ENCODE data around the gene WDR89.
"Not testable (repeated sequence)": the region's sequence is repeated elsewhere in the genome, so short reads cannot be mapped to it uniquely, and the experiment has no call there.

Gene WDR89

GRCh38 chr14:63641473-63642228, at the start of gene WDR89:
Gene WDR89, minus strand, starts transcription at chr14:63641871. Its CDS starts 41,929 bp downstream, at chr14:63599942.
- DNase-seq: peak; percentile 97 to 99

DNA sequence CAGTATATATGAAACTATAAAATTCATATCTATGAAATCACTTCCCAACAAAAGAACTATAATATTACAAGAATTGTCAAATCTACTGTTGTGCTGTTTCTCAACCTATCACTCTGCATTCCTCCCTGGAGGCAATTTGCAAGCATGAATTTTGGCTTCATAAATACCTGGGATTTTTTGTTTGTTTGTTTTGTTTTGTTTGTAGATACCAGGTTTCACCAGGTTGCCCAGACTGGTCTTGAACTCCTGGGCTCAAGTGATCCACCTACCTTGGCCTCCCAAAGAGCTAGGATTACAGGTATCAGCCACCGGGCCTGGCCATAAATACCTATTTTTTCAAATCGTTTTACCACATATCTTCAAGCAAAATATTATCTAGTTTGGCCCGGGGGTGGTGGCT, 47.5 kb upstream of the WDR89 start:
- DNase-seq: no peak

DNA sequence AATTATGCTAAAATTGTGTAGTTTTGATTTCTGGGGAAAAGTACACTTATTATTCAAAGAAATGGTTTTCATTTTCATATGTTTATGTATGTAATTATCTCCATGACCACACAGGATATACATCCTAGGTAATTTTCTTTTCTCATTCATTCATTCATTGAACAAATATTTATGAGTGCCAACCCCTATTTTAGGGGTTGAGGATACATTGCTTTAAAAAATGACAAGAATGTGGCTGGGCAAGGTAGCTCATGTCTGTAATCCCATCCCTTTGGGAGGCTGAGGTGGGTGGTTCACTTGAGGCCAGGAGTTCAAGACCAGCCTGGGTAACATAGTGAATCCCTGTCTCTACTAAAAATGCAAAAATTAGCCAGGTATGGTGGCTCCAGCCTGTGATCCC, 45.3 kb upstream of the WDR89 start:
- no peak for DNase-seq

- no peak for DNase-seq
These were observed 43.7 kb upstream of the WDR89 start for GRCh38 chr14:63685401-63685800.

GRCh38 chr14:63682727-63683593, 41.3 kb upstream of the WDR89 start:
- DNase-seq: no peak

- no peak for DNase-seq
These were observed 36.9 kb upstream of the WDR89 start for GRCh38 chr14:63678536-63678935.

DNA sequence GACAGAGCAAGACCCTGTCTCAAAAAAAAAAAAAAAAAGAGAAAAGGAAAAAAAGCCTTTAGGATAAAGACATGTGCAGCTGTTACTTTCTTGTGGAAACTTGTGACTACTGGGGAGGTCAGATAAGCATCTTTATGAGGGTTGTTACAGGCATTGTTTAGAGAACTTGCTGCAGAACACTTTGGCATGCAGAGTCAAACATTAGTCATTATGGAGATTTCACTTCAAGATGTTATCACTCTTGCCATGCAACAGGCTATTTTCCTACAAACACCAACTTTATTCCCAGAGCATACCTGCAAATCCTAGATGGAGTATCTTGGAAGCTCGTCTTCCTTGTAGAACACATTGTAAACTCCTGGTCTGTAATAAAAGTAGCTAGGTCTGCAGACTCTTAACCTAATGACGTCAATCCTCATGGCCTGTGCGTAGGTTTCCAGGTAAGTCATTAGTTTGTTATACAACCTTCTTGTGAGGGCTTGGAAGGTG, 36.3 kb upstream of the WDR89 start:
- no peak for DNase-seq

DNA sequence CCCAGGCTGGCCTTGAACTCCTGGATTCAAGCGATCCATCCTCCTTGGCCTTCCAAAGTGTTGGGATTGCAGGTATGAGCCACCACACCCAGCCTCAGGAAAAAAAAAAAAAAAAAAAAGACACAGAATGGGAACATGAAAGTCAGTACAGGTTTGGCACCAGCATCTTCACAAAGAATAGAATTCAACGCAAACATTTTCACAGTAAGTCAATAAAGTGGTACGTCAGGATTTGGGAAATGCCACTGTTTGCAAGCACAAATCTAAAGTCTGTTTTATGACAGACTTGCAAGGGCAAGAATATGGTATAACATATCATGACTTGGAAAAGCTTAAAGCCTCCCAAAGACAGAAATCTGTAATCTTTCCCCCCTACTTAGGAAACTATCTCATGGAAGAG, 34.9 kb upstream of the WDR89 start:
- DNase-seq: no peak

- DNase-seq: no peak
These were observed 32.3 kb upstream of the WDR89 start for GRCh38 chr14:63673886-63674497.

DNA sequence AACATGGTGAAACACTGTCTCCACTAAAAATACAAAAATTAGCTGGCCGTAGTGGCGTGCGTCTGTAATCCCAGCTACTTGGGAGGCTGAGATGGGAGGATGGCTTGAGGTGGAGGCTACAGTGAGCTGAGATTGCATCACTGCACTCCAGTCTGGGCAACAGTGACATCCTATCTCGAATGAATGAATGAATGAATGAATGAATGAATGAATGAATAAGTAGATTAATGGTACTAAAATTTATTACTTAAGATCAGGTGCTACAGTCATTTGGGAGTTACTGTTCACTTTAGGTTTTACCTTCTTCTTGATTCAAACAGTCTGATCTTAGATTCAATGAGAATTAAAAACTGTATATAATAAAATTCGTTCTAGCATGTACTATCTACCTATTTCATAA, 31.6 kb upstream of the WDR89 start:
- DNase-seq: no peak

- DNase-seq: no peak
These were observed 30.9 kb upstream of the WDR89 start for GRCh38 chr14:63672417-63673180.

- no peak for DNase-seq
These were observed 30.3 kb upstream of the WDR89 start for GRCh38 chr14:63671987-63672386.

DNA sequence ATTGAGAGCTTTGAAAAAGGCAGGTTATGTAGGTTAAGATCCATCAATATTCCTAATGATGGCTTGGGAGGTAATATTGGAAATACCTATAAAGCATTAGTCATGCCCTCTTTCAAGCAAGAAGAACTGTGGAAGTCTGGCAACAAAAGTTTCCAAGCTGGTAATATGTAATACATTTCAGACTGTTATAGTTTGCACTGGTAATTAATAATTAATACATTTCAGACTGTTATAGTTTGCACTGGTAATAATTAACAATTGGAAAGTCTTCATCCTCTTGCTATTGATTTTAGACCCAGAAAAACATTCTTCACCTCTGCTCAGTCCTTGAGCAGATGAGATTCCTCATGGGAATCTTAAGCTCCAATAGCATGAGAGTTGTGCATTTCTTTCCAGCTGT, 29.0 kb upstream of the WDR89 start:
- DNase-seq: no peak

DNA sequence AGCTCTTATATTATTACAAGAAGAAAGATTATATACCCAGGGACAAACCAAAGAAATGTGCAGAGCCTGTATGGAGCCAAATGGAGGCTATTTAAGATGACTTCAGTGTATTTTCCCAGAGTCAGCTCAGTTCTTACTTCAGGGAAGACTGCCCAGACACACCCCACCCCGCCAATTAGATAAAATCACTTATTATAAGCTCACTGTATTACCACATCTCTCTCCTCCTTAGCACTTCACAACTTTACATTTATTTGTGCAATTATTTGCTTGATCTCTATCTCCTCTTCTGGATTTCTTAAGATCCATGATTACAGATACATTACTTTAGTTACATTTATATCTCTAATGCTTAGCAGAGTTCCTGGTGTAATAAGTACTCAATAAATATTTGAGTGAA, 24.7 kb upstream of the WDR89 start:
- no peak for DNase-seq

GRCh38 chr14:63663428-63664341, 22.0 kb upstream of the WDR89 start:
- DNase-seq: no peak

- no peak for DNase-seq
These were observed 21.1 kb upstream of the WDR89 start for GRCh38 chr14:63662776-63663175.

GRCh38 chr14:63661881-63662280, 20.2 kb upstream of the WDR89 start:
- DNase-seq: not testable (repeated sequence)

DNA sequence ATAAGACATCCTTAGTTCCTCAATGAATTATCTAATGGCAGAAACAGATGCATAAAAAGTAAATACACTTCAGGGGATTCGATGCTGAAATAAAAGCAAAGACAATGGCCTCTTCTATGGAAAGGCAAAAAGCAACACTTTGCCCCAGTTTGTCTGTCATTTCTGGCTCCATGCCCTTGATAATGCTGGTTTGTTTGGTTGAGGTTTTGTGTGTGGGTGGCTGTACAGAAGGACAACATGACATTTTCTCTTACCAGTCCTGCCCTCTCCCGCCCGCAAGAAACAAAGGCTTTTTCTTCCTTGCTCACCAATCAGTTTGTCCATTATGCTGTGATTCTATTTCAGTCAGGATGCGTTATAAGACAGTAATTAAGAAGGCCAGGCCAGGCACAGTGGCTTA, 18.1 kb upstream of the WDR89 start:
- DNase-seq: no peak

- DNase-seq: no peak
These were observed 14.5 kb upstream of the WDR89 start for GRCh38 chr14:63656194-63656593.

DNA sequence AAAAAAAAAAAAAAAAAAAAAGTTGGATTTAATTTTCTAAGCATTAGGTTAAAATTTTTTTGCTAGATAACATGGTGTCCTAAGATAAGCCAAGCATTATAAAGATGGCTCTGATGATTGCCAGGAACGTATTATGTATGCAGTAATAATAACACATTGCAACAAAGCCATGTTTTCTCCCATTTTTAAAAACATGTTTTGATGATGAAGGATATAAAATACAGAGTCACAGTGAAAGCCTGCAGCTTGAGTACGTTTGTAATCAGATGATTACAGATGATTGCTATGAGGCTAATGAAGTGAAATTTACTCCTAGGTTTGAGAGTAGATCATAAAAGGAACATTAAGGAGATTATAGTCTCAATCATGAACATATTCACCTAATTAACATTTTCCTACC, 13.3 kb upstream of the WDR89 start:
- DNase-seq: no peak

GRCh38 chr14:63654346-63654745, 12.7 kb upstream of the WDR89 start:
- no peak for DNase-seq

DNA sequence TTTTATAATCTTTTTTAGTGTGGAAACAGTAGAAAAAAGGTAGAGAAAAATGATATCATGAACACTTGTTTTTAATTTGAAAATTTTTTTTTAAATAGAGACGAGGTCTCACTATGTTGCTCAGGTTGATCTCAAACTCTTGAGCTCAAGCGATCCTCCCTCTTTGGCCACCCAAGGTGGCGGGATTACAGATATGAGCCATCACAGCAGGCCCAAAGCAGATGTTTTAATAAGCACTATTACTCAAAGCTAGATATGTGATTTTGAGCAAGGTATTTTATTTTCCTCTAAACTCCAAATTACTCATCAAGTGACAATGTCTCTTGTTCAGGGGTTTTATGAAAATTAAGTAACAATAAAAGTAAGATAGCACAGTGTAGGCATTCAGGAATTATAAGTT, 10.7 kb upstream of the WDR89 start:
- DNase-seq: no peak
